ENCODE data around the gene KIFAP3. TPM values are rescaled to one million over a fixed set of nuclear protein-coding genes. Genes with fewer than 3 reads are reported as not detected.

KIFAP3 gene
- total and polyA plus RNA-seq, 12 donors = 16.5 to 84.0 (median 54.0) TPM

DNA sequence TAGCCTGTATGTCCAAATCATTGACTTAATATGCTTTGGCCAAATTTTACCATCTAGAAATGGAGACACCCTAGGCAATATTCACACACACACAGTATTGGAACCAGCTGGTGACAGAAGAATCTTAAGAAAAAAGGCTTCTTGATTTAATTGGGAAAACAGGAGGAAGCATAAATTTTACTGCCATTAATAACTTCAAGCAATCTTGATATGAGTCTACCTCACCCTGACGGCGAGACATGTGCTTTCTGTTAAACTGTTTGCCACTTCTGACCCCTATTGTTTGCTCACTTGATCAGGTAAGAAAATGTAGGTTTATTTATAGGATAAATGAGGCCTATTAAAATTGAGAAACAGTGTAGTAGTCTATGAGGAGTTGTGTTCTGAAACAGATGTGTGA lies 73.2 kb downstream of the KIFAP3 start:
- WGBS, 2 donors = 74 to 83% methylated on average over 2 of the region's 2 CpGs

DNA sequence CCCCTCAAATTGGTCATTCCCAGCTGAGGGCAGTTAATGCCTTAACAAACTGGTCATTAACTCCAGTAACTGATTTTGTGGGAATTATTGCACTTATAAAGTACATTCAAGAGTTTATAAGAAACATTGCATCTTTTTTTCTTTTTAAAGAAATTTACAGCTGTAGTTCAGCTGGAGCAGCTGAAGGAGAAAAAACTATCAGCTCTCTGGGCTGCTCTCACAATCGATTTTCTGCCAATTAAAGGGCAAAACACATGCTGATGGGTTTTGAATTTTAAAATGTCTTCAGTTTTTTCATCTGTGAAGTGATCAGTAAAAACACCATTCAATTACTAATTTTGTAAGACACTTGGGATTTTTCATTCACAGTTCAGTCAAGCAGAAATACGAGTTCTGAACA lies 74.7 kb downstream of the KIFAP3 start:
- DNase-seq (no peak), ATAC-seq (no peak)
- 69 to 78% methylated on average over 2 of the region's 2 CpGs for WGBS, 2 donors
- peaks cover 0 to 15% (median 0%) of the 10 kb centered on the region in 9 donors for H3K4me1 ChIP-seq
- H3K9me3 ChIP-seq = no peaks in the 10 kb centered on the region
- H3K27me3 ChIP-seq = no peaks in the 10 kb centered on the region
- H3K4me3 ChIP-seq = no peak overlapping the region
- peak overlapping the region in 4 of 10 donors; percentile 18 to 48 (median 29) for H3K27ac ChIP-seq
- H3K36me3 ChIP-seq = peaks cover 0 to 16% (median 0%) of the 10 kb centered on the region in 9 donors
- TF ChIP-seq, protein P1, sequence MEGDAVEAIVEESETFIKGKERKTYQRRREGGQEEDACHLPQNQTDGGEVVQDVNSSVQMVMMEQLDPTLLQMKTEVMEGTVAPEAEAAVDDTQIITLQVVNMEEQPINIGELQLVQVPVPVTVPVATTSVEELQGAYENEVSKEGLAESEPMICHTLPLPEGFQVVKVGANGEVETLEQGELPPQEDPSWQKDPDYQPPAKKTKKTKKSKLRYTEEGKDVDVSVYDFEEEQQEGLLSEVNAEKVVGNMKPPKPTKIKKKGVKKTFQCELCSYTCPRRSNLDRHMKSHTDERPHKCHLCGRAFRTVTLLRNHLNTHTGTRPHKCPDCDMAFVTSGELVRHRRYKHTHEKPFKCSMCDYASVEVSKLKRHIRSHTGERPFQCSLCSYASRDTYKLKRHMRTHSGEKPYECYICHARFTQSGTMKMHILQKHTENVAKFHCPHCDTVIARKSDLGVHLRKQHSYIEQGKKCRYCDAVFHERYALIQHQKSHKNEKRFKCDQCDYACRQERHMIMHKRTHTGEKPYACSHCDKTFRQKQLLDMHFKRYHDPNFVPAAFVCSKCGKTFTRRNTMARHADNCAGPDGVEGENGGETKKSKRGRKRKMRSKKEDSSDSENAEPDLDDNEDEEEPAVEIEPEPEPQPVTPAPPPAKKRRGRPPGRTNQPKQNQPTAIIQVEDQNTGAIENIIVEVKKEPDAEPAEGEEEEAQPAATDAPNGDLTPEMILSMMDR (IDR thresholded peaks at IDR 0.05) = no peak
- intact Hi-C loops (cut with DNase I) = loop anchor here in 2 of 10 donors (10.0 kb wide), 2 partner anchors 665 to 885 kb away; partner anchors contain the start of gene PRRX1 (in 1 of the 2)

More for the DNA sequence above, 73.2 kb downstream of the KIFAP3 start:
- Histone ChIP-seq H3K4me1 (peaks cover 0 to 15% (median 0%) of the 10 kb centered on the region in 9 donors), H3K27me3 (no peaks in the 10 kb centered on the region), H3K27ac (peak overlapping the region in 1 of 10 donors; percentile 14), H3K36me3 (peaks cover 0 to 13% (median 0%) of the 10 kb centered on the region in 9 donors), H3K4me3 (no peak overlapping the region), H3K9me3 (no peaks in the 10 kb centered on the region)
- TF ChIP-seq, protein P1 (IDR thresholded peaks at IDR 0.05) = no peak
- no peak for DNase-seq
- intact Hi-C loops (cut with DNase I) = loop anchor here in 2 of 10 donors (10.0 kb wide), 2 partner anchors 664 to 884 kb away; partner anchors contain the start of gene PRRX1 (in 1 of the 2)
- no peak for ATAC-seq

DNA sequence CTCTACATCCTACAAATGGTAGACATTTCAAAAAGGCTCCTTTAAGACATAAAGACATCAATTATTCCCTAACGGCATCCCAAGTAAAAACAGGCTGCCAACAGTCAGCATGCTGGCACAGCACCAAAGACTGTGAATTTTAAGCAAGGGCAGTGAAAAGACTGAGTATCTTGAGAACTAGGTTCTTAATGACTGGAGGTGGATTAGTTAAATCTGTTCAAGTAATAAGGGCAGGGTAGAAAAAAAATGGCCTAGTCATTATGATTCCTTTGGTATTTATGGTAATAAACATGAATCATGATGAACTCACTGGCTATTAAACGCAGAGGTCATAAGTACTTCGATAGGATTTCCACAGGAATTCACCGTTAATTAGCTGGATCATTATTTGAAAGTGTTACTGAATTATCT lies 75.2 kb downstream of the KIFAP3 start:
- no peaks in the 10 kb centered on the region for H3K27me3 ChIP-seq
- 42 to 48% methylated on average over 4 of the region's 4 CpGs for WGBS, 2 donors
- ATAC-seq = peak in 2 of 8 donors; percentile 12 to 20
- H3K4me1 ChIP-seq = peaks cover 0 to 15% (median 0%) of the 10 kb centered on the region in 9 donors
- intact Hi-C loops (cut with DNase I) = no loop called here
- H3K27ac ChIP-seq = peak overlapping the region in 4 of 10 donors; percentile 18 to 48 (median 27)
- H3K9me3 ChIP-seq = no peaks in the 10 kb centered on the region
- TF ChIP-seq, protein P1 (IDR thresholded peaks at IDR 0.05) = no peak
- peaks cover 0 to 16% (median 0%) of the 10 kb centered on the region in 9 donors for H3K36me3 ChIP-seq
- peak in 1 of 2 donors; percentile 13 for DNase-seq
- no peak overlapping the region for H3K4me3 ChIP-seq

DNA sequence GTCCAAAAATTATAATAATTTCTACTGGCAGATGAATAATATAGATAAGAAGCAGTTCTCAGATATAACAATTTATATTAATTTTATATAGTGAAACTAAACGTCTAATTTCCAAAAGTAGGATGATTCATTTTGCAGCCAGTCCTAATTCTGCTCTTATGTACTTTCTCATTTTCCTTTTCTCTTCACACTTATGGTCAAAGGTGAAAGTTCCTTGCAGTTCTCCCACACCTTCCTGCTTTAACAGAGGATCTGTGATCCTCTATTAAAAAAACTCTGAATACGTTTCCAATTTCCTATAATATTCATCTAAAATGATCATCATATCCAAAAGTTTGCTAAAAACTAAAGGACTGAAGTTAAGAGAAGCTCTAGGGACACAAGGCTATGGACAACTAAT lies 78.5 kb downstream of the KIFAP3 start:
- H3K4me3 ChIP-seq = no peak overlapping the region
- ATAC-seq (no peak), DNase-seq (no peak)
- 70 to 71% methylated on average over 2 of the region's 2 CpGs for WGBS, 2 donors
- no peaks in the 10 kb centered on the region for H3K27me3 ChIP-seq
- TF ChIP-seq, protein P1 (IDR thresholded peaks at IDR 0.05) = no peak
- peaks cover 0 to 21% (median 0%) of the 10 kb centered on the region in 9 donors for H3K36me3 ChIP-seq
- intact Hi-C loops (cut with DNase I) = no loop called here
- no peaks in the 10 kb centered on the region for H3K9me3 ChIP-seq
- H3K27ac ChIP-seq = no peak overlapping the region
- peaks cover 0 to 11% (median 0%) of the 10 kb centered on the region in 9 donors for H3K4me1 ChIP-seq
